ENCODE measurements around the gene ITGB6. TPM values are rescaled to one million over a fixed set of nuclear protein-coding genes. Genes with fewer than 3 reads are reported as not detected.
"Not testable (repeated sequence)": the region's sequence is repeated elsewhere in the genome, so short reads cannot be mapped to it uniquely, and the experiment has no call there.

ITGB6 gene
- total and polyA plus RNA-seq, 5 experiments from 2014 or later: not detected

DNA sequence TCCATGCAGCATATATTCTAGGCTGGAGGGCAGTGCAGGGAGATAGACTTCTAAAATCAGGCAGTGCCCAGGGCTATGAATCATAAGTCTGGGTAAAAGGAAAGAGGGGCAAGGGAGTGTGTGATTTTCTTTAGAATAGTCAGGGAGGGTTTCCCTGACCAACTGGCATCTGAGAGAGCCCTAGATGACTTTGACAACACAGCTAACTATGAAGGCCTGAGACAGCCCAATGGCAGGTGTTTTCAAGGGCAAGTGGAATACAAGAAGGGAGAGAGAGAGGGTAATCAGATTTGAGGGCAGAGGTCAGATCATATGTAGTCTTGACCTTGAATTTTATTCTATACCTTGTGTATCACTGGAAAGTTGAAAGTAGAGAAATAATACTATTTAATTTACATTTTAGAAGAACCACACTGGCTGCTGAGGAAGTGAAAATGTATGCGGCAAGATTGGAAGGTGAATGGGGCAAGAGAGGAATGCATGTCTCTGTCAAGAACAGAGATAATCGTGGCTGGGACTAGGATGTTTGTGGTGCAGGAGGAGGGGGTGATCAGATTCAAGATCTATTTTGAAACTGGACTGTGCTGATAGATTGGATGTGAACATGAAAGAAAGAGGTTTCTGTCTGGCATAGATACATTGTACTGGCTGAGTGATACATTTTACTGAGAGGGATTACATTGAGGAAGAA is 1.9 kb upstream of the ITGB6 start:
- peaks cover 0 to 1% (median 0%) of the 10 kb centered on the region in 9 donors for H3K9me3 Mint-ChIP-seq
- no peak overlapping the region for H3K4me3 Mint-ChIP-seq
- H3K27me3 Mint-ChIP-seq: no peaks in the 10 kb centered on the region
- ATAC-seq (no peak), DNase-seq (no peak)
- H3K27ac Mint-ChIP-seq: no peak overlapping the region
- peaks cover 0 to 4% (median 0%) of the 10 kb centered on the region in 3 donors for H3K36me3 Mint-ChIP-seq
- H3K4me1 Mint-ChIP-seq: peaks cover 0 to 8% (median 1%) of the 10 kb centered on the region in 4 donors
- POLR2A ChIA-PET: no interaction called here

DNA sequence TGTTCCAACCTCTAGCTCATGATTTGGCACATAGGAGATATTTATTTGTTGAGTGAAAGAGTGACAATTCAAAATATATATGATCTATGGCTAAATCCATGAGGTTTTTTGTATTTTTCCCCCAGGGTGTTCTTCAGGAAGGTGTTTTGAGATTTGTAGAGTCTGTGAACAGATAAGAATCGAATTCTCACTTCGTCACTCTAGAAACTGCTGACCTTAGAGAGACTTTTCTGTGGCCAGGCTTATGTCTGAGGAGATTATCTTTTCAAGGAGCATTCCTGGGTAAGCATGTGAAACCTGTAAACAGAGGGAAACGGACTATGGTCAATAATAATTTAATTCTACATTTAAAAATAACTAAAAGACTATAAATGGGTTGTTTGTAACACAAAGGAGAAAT is 849 bp upstream of the ITGB6 start:
- no peak overlapping the region for H3K27ac Mint-ChIP-seq
- POLR2A ChIA-PET: no interaction called here
- H3K36me3 Mint-ChIP-seq: no peaks in the 10 kb centered on the region
- no peaks in the 10 kb centered on the region for H3K9me3 Mint-ChIP-seq
- H3K4me1 Mint-ChIP-seq: peaks cover 0 to 8% (median 1%) of the 10 kb centered on the region in 4 donors
- ATAC-seq: no peak
- no peaks in the 10 kb centered on the region for H3K27me3 Mint-ChIP-seq
- no peak for DNase-seq
- no peak overlapping the region for H3K4me3 Mint-ChIP-seq

DNA sequence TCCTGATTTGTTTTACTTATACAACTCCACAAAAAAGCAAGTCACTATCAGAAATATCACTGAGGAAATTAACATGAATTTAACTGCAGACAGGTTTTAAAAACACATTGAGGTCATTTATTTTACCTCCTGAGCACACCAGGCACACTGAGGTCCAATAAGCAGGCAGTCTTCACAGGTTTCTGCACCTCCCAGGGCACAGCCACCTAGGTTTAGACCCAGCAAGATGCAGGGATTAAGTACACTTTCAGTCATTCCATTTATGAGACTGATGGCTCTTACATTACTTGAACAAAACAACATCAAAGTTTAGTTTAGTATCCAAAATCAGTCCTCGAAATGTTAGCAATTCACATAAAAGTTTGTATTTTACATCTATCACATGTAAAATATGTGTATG is 1.0 kb downstream of the ITGB6 start:
- Mint-ChIP-seq H3K36me3 (no peaks in the 10 kb centered on the region), H3K9me3 (no peaks in the 10 kb centered on the region)
- POLR2A ChIA-PET: no interaction called here

DNA sequence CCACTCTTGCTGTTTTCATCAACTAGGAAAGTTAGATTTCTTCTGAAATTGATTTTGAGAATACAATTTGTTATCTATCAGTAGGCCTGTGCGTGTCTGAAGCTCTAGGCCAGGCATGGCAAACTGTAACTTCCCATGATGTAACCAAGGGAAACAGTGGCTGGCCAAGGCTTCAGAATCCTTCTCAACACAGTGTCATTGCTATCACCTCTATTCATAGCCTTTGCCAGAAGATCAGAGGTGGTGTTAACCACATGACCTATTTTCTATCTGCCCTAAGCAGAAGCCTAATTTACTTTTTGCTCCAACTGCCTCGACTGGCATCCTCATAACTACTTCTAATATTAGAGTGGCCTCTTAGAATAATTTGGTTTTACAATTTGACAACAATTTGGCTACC is 2.5 kb downstream of the ITGB6 start:
- no peak for DNase-seq
- Mint-ChIP-seq H3K27ac (no peak overlapping the region), H3K4me3 (no peak overlapping the region), H3K36me3 (no peaks in the 10 kb centered on the region), H3K27me3 (no peaks in the 10 kb centered on the region), H3K4me1 (peaks cover 0 to 10% (median 4%) of the 10 kb centered on the region in 4 donors), H3K9me3 (no peaks in the 10 kb centered on the region)
- POLR2A ChIA-PET: no interaction called here
- no peak for ATAC-seq

More for the DNA sequence above, 1.0 kb downstream of the ITGB6 start:
- H3K27me3 Mint-ChIP-seq: no peaks in the 10 kb centered on the region
- H3K4me1 Mint-ChIP-seq: peaks cover 0 to 10% (median 4%) of the 10 kb centered on the region in 4 donors
- no peak overlapping the region for H3K4me3 Mint-ChIP-seq
- DNase-seq (no peak), ATAC-seq (no peak)
- H3K27ac Mint-ChIP-seq: no peak overlapping the region

DNA sequence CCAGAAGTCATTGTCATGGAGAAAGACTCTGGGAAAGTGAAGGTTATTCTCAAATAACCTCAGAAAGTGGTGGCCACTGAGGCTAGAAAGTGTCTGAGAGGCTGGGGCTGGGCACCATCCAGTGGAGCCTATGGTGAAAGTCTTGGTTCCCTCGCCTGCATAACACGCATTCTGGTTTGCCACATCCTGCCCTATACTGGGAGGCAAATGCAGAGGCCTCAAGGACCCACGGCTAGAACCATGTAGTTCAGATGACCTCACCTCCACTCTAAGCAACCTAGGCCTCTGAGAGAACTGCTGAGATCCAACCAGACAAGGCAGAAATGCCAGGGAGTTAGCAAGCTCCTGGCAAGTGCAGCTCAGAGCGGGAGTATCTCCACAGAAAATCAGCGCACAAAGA is 5.1 kb downstream of the ITGB6 start:
- no peaks in the 10 kb centered on the region for H3K9me3 Mint-ChIP-seq
- H3K27me3 Mint-ChIP-seq: no peaks in the 10 kb centered on the region
- H3K27ac Mint-ChIP-seq: no peak overlapping the region
- POLR2A ChIA-PET: no interaction called here
- no peak for DNase-seq
- H3K4me1 Mint-ChIP-seq: peaks cover 2 to 17% (median 8%) of the 10 kb centered on the region in 4 donors
- ATAC-seq: peak in 1 of 2 donors; percentile 51
- H3K36me3 Mint-ChIP-seq: no peaks in the 10 kb centered on the region
- H3K4me3 Mint-ChIP-seq: no peak overlapping the region

DNA sequence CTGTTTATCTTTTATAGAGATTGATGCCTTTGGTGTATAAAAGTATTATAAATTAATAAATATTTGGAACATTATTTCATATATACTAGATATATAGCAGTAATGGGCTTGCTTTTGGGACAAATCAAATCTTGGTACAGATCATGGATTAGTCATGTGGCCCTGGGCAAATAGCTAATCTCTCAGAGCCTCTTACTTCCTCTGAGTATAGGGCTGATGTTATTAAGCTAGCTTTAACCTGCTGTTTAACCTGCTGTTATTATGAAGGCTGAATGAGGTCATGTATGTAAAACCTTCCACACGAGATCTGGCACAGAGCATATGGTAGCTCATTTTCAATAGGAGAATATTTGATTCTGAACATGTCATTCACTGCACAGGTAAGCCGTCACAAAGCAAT is 5.7 kb downstream of the ITGB6 start:
- peaks cover 2 to 17% (median 8%) of the 10 kb centered on the region in 4 donors for H3K4me1 Mint-ChIP-seq
- no peak for ATAC-seq
- no peak overlapping the region for H3K27ac Mint-ChIP-seq
- no peaks in the 10 kb centered on the region for H3K9me3 Mint-ChIP-seq
- no peak for DNase-seq
- H3K27me3 Mint-ChIP-seq: no peaks in the 10 kb centered on the region
- H3K4me3 Mint-ChIP-seq: no peak overlapping the region
- no peaks in the 10 kb centered on the region for H3K36me3 Mint-ChIP-seq
- POLR2A ChIA-PET: no interaction called here

DNA sequence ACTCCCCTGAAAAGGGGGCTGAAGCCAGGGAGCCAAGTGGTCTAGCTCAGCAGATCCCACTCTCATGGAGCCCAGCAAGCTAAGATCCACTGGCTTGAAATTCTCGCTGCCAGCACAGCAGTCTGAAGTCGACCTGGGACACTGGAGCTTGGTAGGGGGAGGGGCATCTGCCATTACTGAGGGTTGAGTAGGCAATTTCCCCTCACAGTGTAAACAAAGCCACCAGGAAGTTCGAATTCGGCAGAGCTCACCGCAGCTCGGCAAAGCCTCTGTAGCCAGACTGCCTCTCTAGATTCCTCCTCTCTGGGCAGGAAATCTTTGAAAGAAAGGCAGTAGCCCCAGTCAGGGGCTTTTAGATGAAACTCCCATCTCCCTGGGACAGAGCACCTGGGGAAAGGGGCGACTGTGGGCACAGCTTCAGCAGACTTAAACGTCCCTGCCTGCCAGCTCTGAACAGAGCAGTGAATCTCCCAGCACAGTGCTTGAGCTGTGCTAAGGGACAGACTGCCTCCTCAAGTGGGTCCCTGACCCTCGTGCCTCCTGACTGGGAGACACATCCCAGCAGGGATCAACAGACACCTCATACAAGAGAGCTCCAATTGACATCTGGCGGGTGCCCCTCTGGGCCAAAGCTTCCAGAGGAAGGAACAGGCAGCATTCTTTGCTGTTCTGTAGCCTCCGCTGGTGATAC is 18.8 kb downstream of the ITGB6 start:
- H3K36me3 Mint-ChIP-seq, POLR2A ChIA-PET, H3K27me3 Mint-ChIP-seq: not testable (repeated sequence)
- DNase-seq (peak in 8 of 10 donors; percentile 9 to 71 (median 52)), ATAC-seq (peak; percentile 68 to 79)
- H3K9me3 Mint-ChIP-seq: peaks cover 0 to 11% (median 2%) of the 10 kb centered on the region in 9 donors
- peak overlapping the region in 6 of 10 donors; percentile 41 to 73 (median 63) for H3K4me3 Mint-ChIP-seq
- peak overlapping the region in 9 of 10 donors; percentile 13 to 90 (median 77) for H3K27ac Mint-ChIP-seq
- peaks cover 3 to 20% (median 16%) of the 10 kb centered on the region in 4 donors for H3K4me1 Mint-ChIP-seq

DNA sequence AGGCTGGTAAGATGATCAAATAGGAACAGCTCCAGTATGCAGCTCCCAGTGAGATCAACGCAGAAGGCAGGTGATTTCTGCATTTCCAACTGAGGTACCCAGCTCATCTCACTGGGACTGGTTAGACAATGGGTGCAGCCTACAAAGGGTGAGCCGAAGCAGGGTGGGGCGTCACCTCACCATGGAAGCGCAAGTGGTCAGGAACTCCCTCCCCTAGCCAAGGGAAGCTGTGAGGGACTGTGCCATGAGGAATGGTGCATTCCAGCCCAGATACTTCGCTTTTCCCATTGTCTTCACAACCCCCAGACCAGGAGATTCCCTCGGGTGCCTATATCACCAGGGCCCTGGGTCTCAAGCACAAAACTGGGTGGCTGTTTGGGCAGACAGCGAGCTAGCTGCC is 19.4 kb downstream of the ITGB6 start:
- H3K36me3 Mint-ChIP-seq, H3K27me3 Mint-ChIP-seq, ATAC-seq, DNase-seq: not testable (repeated sequence)
- Mint-ChIP-seq H3K4me1 (peaks cover 3 to 20% (median 16%) of the 10 kb centered on the region in 4 donors), H3K27ac (peak overlapping the region in 4 of 10 donors; percentile 65 to 88 (median 84)), H3K4me3 (peak overlapping the region in 4 of 10 donors; percentile 62 to 65 (median 63)), H3K9me3 (peaks cover 0 to 11% (median 0%) of the 10 kb centered on the region in 9 donors)
- POLR2A ChIA-PET: interaction anchor here (1.3 kb wide), 1 partner anchor 9 kb away, joined by 4 read pairs; no protein-coding TSS in a partner anchor

DNA sequence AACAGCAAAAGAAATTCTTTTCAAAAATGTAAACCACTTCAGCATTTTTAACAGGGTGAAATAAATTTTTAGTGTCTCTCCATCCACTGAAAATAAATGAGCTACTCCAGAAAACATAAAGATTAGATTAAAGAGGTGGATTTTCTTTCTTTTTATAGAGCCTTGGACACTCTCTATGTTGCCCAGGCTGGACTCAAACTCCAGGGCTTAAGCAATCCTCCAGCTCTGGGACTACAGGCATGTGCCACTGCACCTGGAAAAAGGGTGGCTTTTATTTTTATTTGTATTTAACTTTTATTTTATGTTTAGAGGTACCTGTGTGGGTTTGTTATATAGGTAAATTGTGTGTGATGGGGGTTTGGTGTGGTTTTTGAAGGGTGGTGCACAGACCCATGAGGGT is 19.9 kb downstream of the ITGB6 start:
- ATAC-seq: no peak
- H3K4me1 Mint-ChIP-seq: peaks cover 3 to 20% (median 16%) of the 10 kb centered on the region in 4 donors
- H3K4me3 Mint-ChIP-seq: peak overlapping the region in 1 of 10 donors; percentile 63
- POLR2A ChIA-PET: interaction anchor here (1.3 kb wide), 1 partner anchor 8 kb away, joined by 4 read pairs; no protein-coding TSS in a partner anchor
- H3K9me3 Mint-ChIP-seq: peaks cover 0 to 7% (median 0%) of the 10 kb centered on the region in 9 donors
- DNase-seq: no peak
- peak overlapping the region in 2 of 10 donors; percentile 50 to 63 for H3K27ac Mint-ChIP-seq
- H3K27me3 Mint-ChIP-seq: peaks cover 0 to 4% (median 2%) of the 10 kb centered on the region in 5 donors
- no peaks in the 10 kb centered on the region for H3K36me3 Mint-ChIP-seq

DNA sequence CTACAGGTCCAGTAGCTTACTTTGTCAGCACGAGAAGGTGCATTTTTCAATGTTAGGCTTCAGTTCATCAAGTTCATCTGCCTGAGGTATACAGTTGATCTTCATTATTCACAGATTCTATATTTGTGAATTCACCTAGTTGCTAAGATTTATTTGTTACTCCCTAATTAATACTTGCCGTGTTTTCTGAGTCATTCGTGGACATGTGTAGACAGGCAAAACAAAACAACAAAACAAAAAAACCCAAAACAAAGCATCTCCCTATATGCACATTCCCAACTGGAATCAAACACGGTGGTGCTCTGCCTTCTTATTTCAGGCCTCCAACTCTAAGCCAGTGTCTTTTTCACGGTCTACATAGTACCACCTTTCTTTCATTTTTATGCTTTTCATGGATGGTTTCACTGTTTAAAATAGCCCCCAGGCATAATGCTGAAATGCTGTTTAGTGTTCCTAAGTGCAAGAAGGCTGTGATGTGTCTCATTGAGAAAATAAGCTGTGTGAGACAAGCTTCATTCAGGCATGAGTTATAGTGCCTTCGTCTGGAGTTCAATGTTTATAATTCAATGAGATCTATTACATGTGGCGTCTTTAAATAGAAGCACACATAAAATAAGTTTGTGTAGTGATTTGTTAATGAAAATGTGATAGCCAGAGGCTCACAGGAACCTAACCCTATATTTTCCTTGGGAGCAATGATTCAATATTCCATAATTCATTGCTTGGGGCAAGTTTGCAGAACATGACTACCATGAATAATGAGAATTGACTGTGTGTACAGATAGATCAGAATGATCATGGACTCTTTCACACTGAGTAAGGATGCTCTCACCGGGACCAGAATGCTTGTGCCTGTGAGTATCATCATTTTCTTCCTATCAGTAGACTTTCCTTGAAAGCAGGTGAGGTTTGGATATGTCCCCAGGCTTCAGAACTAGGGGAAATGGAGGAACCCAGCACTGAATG is 24.6 kb downstream of the ITGB6 start:
- no peak overlapping the region for H3K27ac Mint-ChIP-seq
- H3K27me3 Mint-ChIP-seq: no peaks in the 10 kb centered on the region
- POLR2A ChIA-PET: no interaction called here
- no peaks in the 10 kb centered on the region for H3K9me3 Mint-ChIP-seq
- no peak overlapping the region for H3K4me3 Mint-ChIP-seq
- ATAC-seq (no peak), DNase-seq (no peak)
- H3K36me3 Mint-ChIP-seq: no peaks in the 10 kb centered on the region
- no peaks in the 10 kb centered on the region for H3K4me1 Mint-ChIP-seq

DNA sequence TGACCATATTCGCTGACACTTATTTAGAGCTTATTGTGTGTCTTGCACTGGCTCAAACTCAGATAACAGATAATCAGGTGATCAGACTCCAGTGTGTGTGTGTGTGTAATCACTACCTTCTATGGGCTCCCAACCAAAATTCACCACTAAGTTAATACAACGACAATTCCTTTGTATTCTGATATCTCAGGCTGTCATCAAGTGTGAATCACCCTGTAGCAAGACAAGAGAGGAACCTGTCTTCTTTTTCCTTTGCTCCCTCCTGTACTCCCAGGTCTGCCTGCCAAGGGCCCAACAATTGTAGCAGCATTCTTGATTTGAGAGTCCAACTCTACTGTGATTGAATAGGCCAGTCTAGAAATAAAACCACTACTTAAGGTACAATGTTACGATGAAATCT is 25.8 kb downstream of the ITGB6 start:
- no peak overlapping the region for H3K27ac Mint-ChIP-seq
- no peak for ATAC-seq
- no peaks in the 10 kb centered on the region for H3K9me3 Mint-ChIP-seq
- no peak overlapping the region for H3K4me3 Mint-ChIP-seq
- H3K4me1 Mint-ChIP-seq: no peaks in the 10 kb centered on the region
- H3K27me3 Mint-ChIP-seq: no peaks in the 10 kb centered on the region
- POLR2A ChIA-PET: no interaction called here
- no peaks in the 10 kb centered on the region for H3K36me3 Mint-ChIP-seq
- DNase-seq: no peak

DNA sequence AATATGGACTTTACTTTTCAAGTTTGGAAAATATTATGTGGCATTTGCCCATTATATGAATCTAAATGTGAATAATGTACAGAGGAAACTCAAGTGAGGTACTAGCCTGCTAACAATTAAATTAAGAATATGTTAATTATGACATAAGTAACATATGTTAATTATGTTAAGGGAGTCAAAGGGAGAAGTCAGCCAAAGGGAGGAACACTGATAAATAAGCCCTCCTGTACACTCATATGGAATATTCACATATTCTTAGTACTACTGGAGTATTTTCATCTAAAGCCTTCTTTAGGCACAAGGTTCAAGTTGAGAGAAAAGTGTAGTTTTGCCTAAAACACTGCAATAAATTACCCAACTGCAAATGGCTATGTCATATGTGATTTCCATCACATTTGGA is 30.1 kb downstream of the ITGB6 start:
- POLR2A ChIA-PET: no interaction called here
- Mint-ChIP-seq H3K4me1 (no peaks in the 10 kb centered on the region), H3K9me3 (no peaks in the 10 kb centered on the region), H3K27me3 (no peaks in the 10 kb centered on the region), H3K4me3 (no peak overlapping the region), H3K36me3 (no peaks in the 10 kb centered on the region), H3K27ac (no peak overlapping the region)
- no peak for DNase-seq
- no peak for ATAC-seq

Measured in naive thymus-derived CD8-positive, alpha-beta T cell (primary cell).